ENCODE measurements around the gene TRERF1.

TRERF1 gene

GRCh38 chr6:42338744-42339222 is 112.9 kb downstream of the TRERF1 start:
- ChIA-PET POLR2A (interaction anchor here (0.6 kb wide), 1 partner anchor 209 kb away, joined by 3 read pairs; no protein-coding TSS in a partner anchor), CTCF (interaction anchor here (1.1 to 1.4 kb wide), 2 partner anchors 30 to 208 kb away, joined by 4 to 6 read pairs; no protein-coding TSS in a partner anchor)
- H3K4me1 ChIP-seq (ENCODE audit: control insufficient read depth, insufficient read depth, low read length): peaks cover 10% of the 10 kb centered on the region
- no peak overlapping the region for H3K27ac ChIP-seq (ENCODE audit: extremely low read depth, low read depth, low read length)
- no peak overlapping the region for H3K4me3 ChIP-seq (ENCODE audit: low read depth, low read length)
- TF ChIP-seq ZNF366 (tag by site-specific recombination; conservative IDR thresholded peaks at IDR 0.05) (0 out of 2 replicates have a peak, but pooled peaks have one; percentile 7), ZNF488 (tag by site-specific recombination; IDR thresholded peaks at IDR 0.05) (no peak), ZNF600 (tag by site-specific recombination; IDR thresholded peaks at IDR 0.05) (peak; percentile 57; the same call in 1 of the 2 replicates), ZNF362 (tag by site-specific recombination; IDR thresholded peaks at IDR 0.05) (peak; percentile 64; the same call in 1 of the 2 replicates), ZFHX2 (tag by site-specific recombination; conservative IDR thresholded peaks at IDR 0.05) (peak; percentile 59), EGR2 (tag by site-specific recombination; IDR thresholded peaks at IDR 0.05; ENCODE audit: low read depth) (peak; percentile 35; the same call in 1 of the 2 replicates), KLF17 (tag by site-specific recombination; IDR thresholded peaks at IDR 0.05) (no peak; the same call in 1 of the 2 replicates), PRDM6 (tag by site-specific recombination; IDR thresholded peaks at IDR 0.05) (peak; percentile 60), ZNF335 (tag by site-specific recombination; conservative IDR thresholded peaks at IDR 0.05) (0 out of 2 replicates have a peak, but pooled peaks have one; percentile 6)
- H3K36me3 ChIP-seq (ENCODE audit: control insufficient read depth in 2 of 2, insufficient read depth in 1 of 2, low read length in 2 of 2): no peaks in the 10 kb centered on the region
- H3K9me3 ChIP-seq (ENCODE audit: control insufficient read depth, insufficient read depth, low read depth, low read length): no peaks in the 10 kb centered on the region

GRCh38 chr6:42337985-42338743 is 113.6 kb downstream of the TRERF1 start:
- H3K27ac ChIP-seq (ENCODE audit: extremely low read depth, low read depth, low read length): no peak overlapping the region
- ChIA-PET CTCF (interaction anchor here (0.6 to 2.6 kb wide), 5 partner anchors 29 to 209 kb away, joined by 3 to 8 read pairs (median 6); no protein-coding TSS in a partner anchor), POLR2A (interaction anchor here (0.6 kb wide), 1 partner anchor 209 kb away, joined by 3 read pairs; no protein-coding TSS in a partner anchor)
- H3K9me3 ChIP-seq (ENCODE audit: control insufficient read depth, insufficient read depth, low read depth, low read length): no peaks in the 10 kb centered on the region
- H3K36me3 ChIP-seq (ENCODE audit: control insufficient read depth in 2 of 2, insufficient read depth in 1 of 2, low read length in 2 of 2): no peaks in the 10 kb centered on the region
- H3K4me3 ChIP-seq (ENCODE audit: low read depth, low read length): no peak overlapping the region
- peaks cover 10% of the 10 kb centered on the region for H3K4me1 ChIP-seq (ENCODE audit: control insufficient read depth, insufficient read depth, low read length)
- TF ChIP-seq ZNF114 (tag by site-specific recombination; IDR thresholded peaks at IDR 0.05): no peak
- TF ChIP-seq HOXC10 (CRISPR knock-in tag; IDR thresholded peaks at IDR 0.05): no peak
- TF ChIP-seq PRDM10 (tag by site-specific recombination; IDR thresholded peaks at IDR 0.05): peak; percentile 60; the same call in 1 of the 2 replicates
- no peak for TF ChIP-seq ZNF404 (tag by site-specific recombination; IDR thresholded peaks at IDR 0.05)
- TF ChIP-seq FEZF1 (tag by site-specific recombination; IDR thresholded peaks at IDR 0.05): no peak
- no peak for TF ChIP-seq WT1 (tag by site-specific recombination; IDR thresholded peaks at IDR 0.05)
- no peak for TF ChIP-seq ZNF837 (tag by site-specific recombination; IDR thresholded peaks at IDR 0.05)
- TF ChIP-seq ZNF510 (tag by site-specific recombination; IDR thresholded peaks at IDR 0.05; ENCODE audit: insufficient replicate concordance): no peak
- TF ChIP-seq ZNF335 (tag by site-specific recombination; conservative IDR thresholded peaks at IDR 0.05): 0 out of 2 replicates have a peak, but pooled peaks have one; percentile 35
- no peak for TF ChIP-seq ZNF416 (tag by site-specific recombination; IDR thresholded peaks at IDR 0.05)
- TF ChIP-seq ZNF544 (tag by site-specific recombination; IDR thresholded peaks at IDR 0.05): no peak
- TF ChIP-seq PRDM4 (tag by site-specific recombination; IDR thresholded peaks at IDR 0.05): no peak
- no peak for TF ChIP-seq EGR2 (tag by site-specific recombination; IDR thresholded peaks at IDR 0.05; ENCODE audit: low read depth)
- no peak for TF ChIP-seq ZNF175 (tag by site-specific recombination; IDR thresholded peaks at IDR 0.05)
- TF ChIP-seq ZNF324 (tag by site-specific recombination; IDR thresholded peaks at IDR 0.05): no peak
